Right renal cortex interstitium (tissue), 3 donors: ENCODE measurements around the gene KLC4. TPM values are rescaled to one million over a fixed set of nuclear protein-coding genes. Genes with fewer than 3 reads are reported as not detected.
"Not testable (repeated sequence)": the region's sequence is repeated elsewhere in the genome, so short reads cannot be mapped to it uniquely, and the experiment has no call there.

Experiments used
- DNase-seq, 3 donors: peaks; one replicate each; pipeline ENCODE4 v3.0.0-alpha.2; 2013; ENCODE audit warnings: low read depth in 3 of 3, low spot score in 2 of 3
- polyA plus RNA-seq, 3 donors: library from polyadenylated mRNA; unstranded; fragments of 120-200 nt; gene quantifications; one replicate each; pipeline ENCODE4 v1.2.1, GENCODE V29; 2013; ENCODE audit not compliant: insufficient read length in 3 of 3

The KLC4 gene
- polyA plus RNA-seq, 3 donors: 46.8 to 54.1 (median 51.8) TPM

DNA sequence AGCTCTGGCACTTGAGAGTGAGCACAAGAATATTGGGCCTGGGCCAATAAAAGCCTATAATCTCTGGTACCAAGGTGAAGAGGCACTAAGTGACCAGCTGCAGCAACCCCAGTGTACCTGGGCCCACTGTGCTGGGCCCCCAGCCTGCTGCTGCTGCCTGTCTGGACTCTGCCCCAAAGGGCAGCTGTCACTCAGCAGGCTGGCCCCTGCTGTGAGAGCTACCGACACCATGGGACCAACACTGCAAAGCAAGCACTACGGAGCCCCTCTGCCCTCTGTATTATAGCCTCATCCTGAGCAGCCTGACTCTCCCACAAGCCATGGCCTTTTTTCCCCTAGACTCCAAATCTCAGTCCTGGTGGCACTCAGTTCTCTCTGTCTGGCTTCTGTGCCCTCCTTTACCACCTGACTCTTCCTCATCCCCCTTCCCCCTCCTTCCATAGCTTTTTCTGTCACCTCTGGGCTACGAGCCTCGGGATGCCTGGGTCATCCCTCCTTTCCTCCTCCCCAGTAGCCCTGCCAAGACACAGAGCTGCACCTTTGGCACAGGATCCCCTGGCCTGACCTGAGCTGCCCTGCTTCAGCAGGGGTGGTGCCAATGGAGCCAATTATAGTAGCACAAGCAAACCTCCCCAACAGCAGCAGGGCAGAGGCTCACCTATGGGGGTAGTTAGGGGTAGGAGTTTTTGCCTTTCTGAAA lies 23.8 kb upstream of the KLC4 start:
- DNase-seq: no peak

DNA sequence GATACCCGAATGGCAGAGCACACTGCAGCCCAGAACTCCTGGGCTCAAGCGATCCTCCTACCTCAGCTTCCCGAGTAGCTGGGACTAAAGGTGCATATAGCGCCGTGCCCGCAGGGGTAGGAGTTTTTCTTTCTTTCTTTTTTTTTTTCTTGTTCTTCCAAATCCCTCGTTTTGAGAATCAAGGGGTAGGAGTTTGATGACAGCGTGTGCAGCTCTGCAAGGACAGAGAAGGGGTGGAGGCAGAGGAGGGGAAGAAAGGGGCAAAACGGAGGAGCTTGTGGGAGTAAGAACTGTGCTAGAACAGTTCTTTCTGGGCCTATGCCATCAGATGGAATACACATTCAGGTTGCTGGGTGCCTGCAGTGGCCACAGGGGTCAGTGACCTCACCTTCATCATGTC lies 22.7 kb upstream of the KLC4 start:
- DNase-seq: no peak

- DNase-seq: no peak
These were observed 22.2 kb upstream of the KLC4 start for GRCh38 chr6:43037197-43037596.

DNA sequence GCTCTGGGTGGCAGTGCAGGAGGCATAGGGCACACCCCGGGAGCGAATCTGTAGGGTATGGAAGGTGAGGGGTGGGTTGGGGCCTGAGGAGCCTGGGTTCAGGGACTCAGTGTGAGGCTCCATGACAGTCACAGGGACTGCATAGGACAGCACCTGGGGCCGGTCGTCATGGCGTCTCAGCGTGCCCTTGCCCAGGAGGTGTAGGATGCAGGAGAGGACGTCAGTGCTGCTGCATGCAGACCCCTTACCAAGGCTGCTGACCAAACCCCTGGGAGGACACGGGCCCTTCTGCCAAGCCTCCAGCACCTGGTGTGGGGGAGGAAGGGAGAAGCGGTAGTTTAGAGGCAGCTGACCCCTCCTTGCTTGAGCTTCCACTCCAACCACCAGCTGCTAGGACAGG lies 21.7 kb upstream of the KLC4 start:
- DNase-seq: no peak

GRCh38 chr6:43038727-43039126 lies 20.7 kb upstream of the KLC4 start:
- no peak for DNase-seq

GRCh38 chr6:43040542-43041257 lies 18.7 kb upstream of the KLC4 start:
- DNase-seq: no peak

DNA sequence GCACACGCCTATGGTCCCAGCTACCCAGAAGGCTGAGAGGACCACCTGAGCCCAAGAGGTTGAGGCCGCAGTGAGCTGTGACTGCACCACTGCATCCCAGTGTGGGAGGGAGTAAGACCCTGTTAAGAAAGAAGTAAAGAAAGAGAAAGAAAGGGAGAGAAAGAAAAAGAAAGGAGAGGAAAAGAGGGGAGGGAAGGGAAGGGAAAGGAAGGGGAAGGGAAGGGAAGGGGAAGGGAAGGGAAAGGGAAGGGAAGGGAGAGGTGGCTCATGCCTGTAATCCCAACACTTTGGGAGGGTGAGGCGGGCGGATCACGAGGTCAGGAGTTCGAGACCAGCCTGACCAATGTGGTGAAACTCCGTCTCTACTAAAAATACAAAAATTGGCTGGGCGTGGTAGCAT lies 18.0 kb upstream of the KLC4 start:
- DNase-seq: not testable (repeated sequence)

DNA sequence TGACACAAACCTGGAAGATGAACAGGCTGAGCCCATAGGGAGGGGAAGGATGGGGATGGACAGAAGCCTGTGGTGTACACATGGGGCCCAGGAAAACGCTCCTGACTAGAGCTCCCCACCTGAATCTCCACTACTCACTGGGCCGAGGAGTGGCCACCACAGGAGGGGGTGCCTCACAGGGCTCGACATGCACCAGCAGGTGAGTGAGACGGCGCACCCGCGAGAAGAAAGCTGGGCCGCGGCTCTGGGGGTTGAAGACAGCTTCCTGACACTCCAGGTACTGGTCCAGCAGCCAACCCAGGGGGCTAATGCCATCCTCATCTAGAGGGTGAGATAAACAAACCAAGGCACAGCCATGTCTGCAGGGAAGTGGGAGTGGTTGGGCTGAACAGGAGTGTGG lies 16.1 kb upstream of the KLC4 start:
- DNase-seq: no peak

GRCh38 chr6:43045371-43045930 lies 14.0 kb upstream of the KLC4 start:
- no peak for DNase-seq

GRCh38 chr6:43047998-43048397 lies 11.4 kb upstream of the KLC4 start:
- DNase-seq: no peak

- no peak for DNase-seq
These were observed 8.4 kb upstream of the KLC4 start for GRCh38 chr6:43050981-43051380.

- DNase-seq: no peak
These were observed 7.1 kb upstream of the KLC4 start for GRCh38 chr6:43052225-43052841.

DNA sequence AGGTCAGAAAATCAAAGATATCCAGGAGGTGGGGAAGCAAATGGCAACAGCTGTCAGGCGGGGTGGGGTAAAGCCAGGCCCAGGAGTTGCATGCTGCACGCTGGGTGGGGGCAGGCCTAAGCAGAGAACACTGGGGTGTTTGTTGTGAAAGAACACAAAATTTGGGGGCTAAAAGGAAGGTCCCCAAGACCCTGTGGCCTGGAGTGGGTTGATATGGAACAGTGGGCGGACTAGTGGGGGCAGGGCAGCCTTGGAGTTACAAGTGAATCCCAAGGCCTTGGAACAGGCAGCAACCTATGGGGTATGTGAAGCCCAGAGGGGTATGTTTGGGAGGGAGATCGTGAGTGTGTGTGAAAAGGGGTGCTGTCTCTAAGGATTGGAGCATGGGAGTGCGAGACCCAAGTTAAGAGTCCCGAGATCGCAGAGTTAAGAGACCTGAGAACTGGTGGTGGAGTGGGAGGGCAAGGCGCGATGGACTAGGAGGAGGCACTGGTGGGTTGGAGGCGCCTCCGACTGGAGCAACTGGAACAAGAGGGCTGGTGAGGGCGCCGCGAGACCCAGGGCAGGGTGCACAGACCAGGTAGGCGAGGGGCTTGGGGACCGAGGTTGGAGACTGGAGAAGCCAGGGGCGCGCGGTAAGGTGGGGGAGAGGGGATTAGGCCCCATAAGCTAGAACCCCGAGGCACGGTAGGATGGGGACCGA lies 6.4 kb upstream of the KLC4 start:
- no peak for DNase-seq

GRCh38 chr6:43053545-43054205 lies 5.8 kb upstream of the KLC4 start, which contains the start of gene CUL7:
Gene CUL7 (minus strand): TSS chr6:43053851. CDS start chr6:43052788, 1,063 bp downstream.
- peak in 2 of 3 donors; percentile 85 to 86 for DNase-seq

GRCh38 chr6:43054206-43054943 lies 5.1 kb upstream of the KLC4 start:
- no peak for DNase-seq

- DNase-seq: no peak
These were observed 3.5 kb upstream of the KLC4 start for GRCh38 chr6:43055966-43056365.

GRCh38 chr6:43058531-43058930 lies 900 bp upstream of the KLC4 start:
- no peak for DNase-seq

DNA sequence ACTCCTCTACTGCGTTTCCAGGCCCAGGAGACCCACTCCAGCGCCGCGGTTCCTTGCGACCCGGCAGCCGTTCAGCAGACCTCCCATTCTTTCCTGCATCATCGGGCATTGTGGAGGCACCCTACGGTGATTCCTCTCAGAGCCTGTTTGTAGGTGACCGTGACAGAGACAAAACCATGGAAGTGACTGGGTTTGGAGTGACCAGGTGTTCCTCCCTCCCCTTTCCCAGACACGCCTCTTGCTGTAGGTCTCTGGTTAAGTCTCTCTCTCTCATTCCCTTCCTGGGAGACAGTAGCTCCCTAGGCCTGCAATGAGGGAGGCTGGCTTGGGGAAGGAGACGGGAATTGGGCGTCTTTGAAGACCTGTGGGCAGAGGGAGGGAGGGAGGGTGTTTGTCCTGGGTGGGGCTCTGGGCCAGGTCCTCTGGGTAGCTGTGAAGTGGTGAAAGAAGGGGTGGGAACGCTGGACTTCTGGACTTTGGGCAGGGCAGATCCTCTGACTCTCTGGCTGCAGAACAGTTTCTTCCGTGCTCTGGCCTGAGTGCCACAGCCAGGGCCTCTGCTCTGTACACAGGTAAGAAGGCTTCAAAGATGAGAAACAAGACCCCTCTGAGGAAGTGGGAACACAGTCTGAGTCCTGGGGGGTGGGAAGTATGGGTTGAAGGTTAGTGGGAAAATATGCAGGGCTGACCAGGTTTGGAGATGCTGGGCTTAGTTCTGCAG lies 763 bp downstream of the KLC4 start:
- DNase-seq: no peak
